Small intestine (tissue), 7 donors: ENCODE data around the gene KRT2. TPM values are rescaled to one million over a fixed set of nuclear protein-coding genes. Genes with fewer than 3 reads are reported as not detected.
"Not testable (repeated sequence)": the region's sequence is repeated elsewhere in the genome, so short reads cannot be mapped to it uniquely, and the experiment has no call there.

Source experiments
- DNase-seq, 2 donors: peaks; one replicate each; pipeline versions ENCODE4 v3.0.0 to v3.0.0-alpha.2; 2013
- FAIRE-seq: peaks from 2 replicates; lab custom pipeline; 2012; peaks lifted over from hg19 to GRCh38; lab: Jason Lieb, UNC
- H3K27ac ChIP-seq, 3 donors: one replicate each; pipeline ENCODE4 v1.5.1; 2013; ENCODE audit warnings: low read length in 2 of 3, mild to moderate bottlenecking in 2 of 3, control low read depth in 1 of 3, inconsistent platforms in 1 of 3, low read depth in 1 of 3, moderate library complexity in 1 of 3
- H3K27me3 ChIP-seq, 3 donors: one replicate each; pipeline ENCODE4 v1.6.1; 2013; ENCODE audit warnings: low read length in 3 of 3, inconsistent platforms in 1 of 3; ENCODE audit not compliant: control insufficient read depth in 3 of 3, insufficient read depth in 3 of 3
- H3K36me3 ChIP-seq, 3 donors: one replicate each; pipeline ENCODE4 v1.6.1; 2013; ENCODE audit warnings: low read length in 3 of 3, inconsistent platforms in 1 of 3, low read depth in 1 of 3, mild to moderate bottlenecking in 1 of 3, moderate library complexity in 1 of 3; ENCODE audit not compliant: control insufficient read depth in 3 of 3, insufficient read depth in 2 of 3
- H3K4me1 ChIP-seq, 3 donors: one replicate each; pipeline ENCODE4 v1.6.1; 2013; ENCODE audit warnings: low read length in 2 of 3, inconsistent platforms in 1 of 3, low read depth in 1 of 3, mild to moderate bottlenecking in 1 of 3, moderate library complexity in 1 of 3; ENCODE audit not compliant: control insufficient read depth in 3 of 3, insufficient read depth in 2 of 3
- H3K4me3 ChIP-seq, 3 donors: one replicate each; pipeline ENCODE4 v1.5.1; 2013; ENCODE audit warnings: low read length in 3 of 3, control low read depth in 1 of 3, inconsistent platforms in 1 of 3, low read depth in 1 of 3, mild to moderate bottlenecking in 1 of 3, moderate library complexity in 1 of 3
- H3K9me3 ChIP-seq, 2 donors: one replicate each; pipeline ENCODE4 v1.6.1; 2013; ENCODE audit warnings: low read depth in 1 of 2, low read length in 1 of 2; ENCODE audit not compliant: control insufficient read depth in 2 of 2, insufficient read depth in 1 of 2
- WGBS, 3 donors: extraction: QIAGEN DNeasy Blood & Tissue Kit; methylation state at CpG; one replicate each; pipeline ENCODE4 v1.1.7; 2013; 5-methylcytosine and 5-hydroxymethylcytosine counted together
- polyA plus RNA-seq, 4 donors: library from polyadenylated mRNA; stranded (reverse) in 3 of 4; unstranded in 1 of 4; fragments of 200-250 nt in 3 of 4; fragments of 120-200 nt in 1 of 4; gene quantifications; one replicate each; pipeline versions ENCODE4 v1.2.1 to v1.2.3, GENCODE V29; 2013
- donor health status: healthy with polysubstance abuse.
- donor health status: control.
- donor health status: control.
- donor health status: Bipolar disorder and iron deficiency.
- donor health status: healthy.

Gene KRT2
- polyA plus RNA-seq, 4 donors, result 1.1 to 2.2 (median 1.1) TPM; not detected in 1

DNA sequence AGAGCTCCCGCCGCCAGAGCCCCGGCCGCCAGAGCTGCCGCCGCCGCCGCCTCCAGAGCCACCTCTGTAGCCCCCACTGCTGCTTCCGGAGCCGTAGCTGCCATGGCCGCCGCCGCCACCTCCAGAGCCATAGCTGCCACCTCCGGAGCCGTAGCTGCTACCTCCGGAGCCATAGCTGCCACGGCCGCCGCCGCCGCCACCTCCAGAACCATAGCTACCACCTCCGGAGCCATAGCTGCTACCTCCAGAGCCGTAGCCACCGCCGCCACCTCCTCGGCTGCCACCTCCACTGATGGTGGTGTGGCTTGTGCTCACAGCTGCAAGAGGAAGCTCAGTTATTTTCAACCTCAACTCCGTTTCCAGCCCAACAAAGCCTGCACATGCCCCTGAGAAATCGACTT is 23.3 kb upstream of the KRT2 start:
- no peak for FAIRE-seq

GRCh38 chr12:52674433-52674775 is 22.4 kb upstream of the KRT2 start:
- Histone ChIP-seq H3K4me3 (no peak overlapping the region), H3K27ac (no peak overlapping the region), H3K9me3 (no peaks in the 10 kb centered on the region), H3K27me3 (peaks cover 0 to 11% (median 0%) of the 10 kb centered on the region in 3 donors), H3K36me3 (no peaks in the 10 kb centered on the region), H3K4me1 (peaks cover 0 to 3% (median 0%) of the 10 kb centered on the region in 3 donors)
- WGBS, 3 donors, result 90 to 93% (median 92%) methylated on average over 4 of the region's 4 CpGs
- DNase-seq (no peak), FAIRE-seq (no peak)

More for the DNA sequence above, 23.3 kb upstream of the KRT2 start:
- Histone ChIP-seq H3K36me3 (no peaks in the 10 kb centered on the region), H3K4me1 (peaks cover 0 to 3% (median 0%) of the 10 kb centered on the region in 3 donors), H3K27ac (no peak overlapping the region), H3K27me3 (peaks cover 0 to 20% (median 0%) of the 10 kb centered on the region in 3 donors), H3K9me3 (no peaks in the 10 kb centered on the region), H3K4me3 (no peak overlapping the region)
- no peak for DNase-seq
- 93 to 98% (median 95%) methylated on average over 25 to 28 of the region's 28 CpGs for WGBS, 3 donors

GRCh38 chr12:52673713-52674432 is 21.9 kb upstream of the KRT2 start:
- DNase-seq (no peak), FAIRE-seq (no peak)
- Histone ChIP-seq H3K4me3 (no peak overlapping the region), H3K27ac (no peak overlapping the region), H3K9me3 (no peaks in the 10 kb centered on the region), H3K4me1 (peaks cover 0 to 3% (median 0%) of the 10 kb centered on the region in 3 donors), H3K27me3 (peaks cover 0 to 8% (median 0%) of the 10 kb centered on the region in 3 donors), H3K36me3 (no peaks in the 10 kb centered on the region)
- WGBS, 3 donors, result 50 to 69% (median 69%) methylated on average over 3 of the region's 3 CpGs

DNA sequence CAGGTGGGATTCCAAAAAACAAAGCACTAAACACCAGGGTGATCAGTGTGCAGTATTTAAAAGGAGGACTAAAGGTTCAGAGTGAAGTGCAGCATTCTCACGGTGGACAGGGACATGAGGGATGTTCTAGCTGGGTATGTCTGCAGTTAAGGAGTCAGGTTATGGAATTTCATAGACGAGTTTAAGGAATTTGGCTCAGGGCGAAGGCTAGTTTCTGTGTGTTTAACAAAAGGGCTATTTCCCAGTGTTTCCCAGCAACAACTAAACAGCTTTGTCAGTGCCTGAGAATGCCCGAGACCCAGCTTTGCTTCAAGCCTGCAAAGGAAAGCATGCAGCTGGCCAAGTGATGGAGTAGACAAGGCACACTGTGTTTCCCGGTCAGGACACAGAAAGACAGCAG is 21.2 kb upstream of the KRT2 start:
- Histone ChIP-seq H3K27me3 (peaks cover 0 to 8% (median 0%) of the 10 kb centered on the region in 3 donors), H3K27ac (no peak overlapping the region), H3K4me3 (no peak overlapping the region), H3K36me3 (no peaks in the 10 kb centered on the region), H3K9me3 (no peaks in the 10 kb centered on the region), H3K4me1 (peaks cover 0 to 3% (median 0%) of the 10 kb centered on the region in 3 donors)
- WGBS, 3 donors, result 59 to 74% (median 68%) methylated on average over 5 of the region's 5 CpGs
- FAIRE-seq (no peak), DNase-seq (no peak)

- Histone ChIP-seq H3K27me3 (peaks cover 0 to 7% (median 0%) of the 10 kb centered on the region in 3 donors), H3K36me3 (no peaks in the 10 kb centered on the region), H3K27ac (no peak overlapping the region), H3K9me3 (no peaks in the 10 kb centered on the region), H3K4me3 (no peak overlapping the region), H3K4me1 (peaks cover 0 to 5% (median 0%) of the 10 kb centered on the region in 3 donors)
- no peak for FAIRE-seq
- 63 to 85% (median 72%) methylated on average over 2 of the region's 2 CpGs for WGBS, 3 donors
- DNase-seq, result no peak
These were observed 20.4 kb upstream of the KRT2 start for GRCh38 chr12:52672321-52672933.

DNA sequence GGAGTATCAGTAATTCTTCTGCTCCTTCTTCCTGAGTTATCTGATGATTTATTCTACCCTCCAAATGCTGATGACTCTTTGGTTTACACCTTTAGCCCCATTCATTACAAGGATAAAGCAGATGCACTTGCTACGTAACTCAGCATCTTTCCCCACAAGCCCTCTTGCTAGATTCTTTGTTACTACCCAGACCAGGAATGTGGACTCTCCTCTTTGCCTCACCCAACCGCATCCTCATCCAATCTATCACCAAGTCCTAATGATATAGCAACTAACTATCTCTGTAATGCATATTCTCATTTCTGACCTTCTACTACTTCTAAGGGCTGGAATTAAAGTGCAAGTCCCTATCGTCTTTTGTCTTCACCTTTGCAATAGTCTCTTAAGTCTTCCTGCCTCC is 18.9 kb upstream of the KRT2 start:
- no peak for DNase-seq
- no peak for FAIRE-seq
- H3K9me3 ChIP-seq, result no peaks in the 10 kb centered on the region
- 90 to 94% (median 91%) methylated on average over 3 of the region's 3 CpGs for WGBS, 3 donors
- peaks cover 0 to 6% (median 5%) of the 10 kb centered on the region in 3 donors for H3K4me1 ChIP-seq
- H3K27ac ChIP-seq, result no peak overlapping the region
- peaks cover 0 to 7% (median 0%) of the 10 kb centered on the region in 3 donors for H3K27me3 ChIP-seq
- no peaks in the 10 kb centered on the region for H3K36me3 ChIP-seq
- no peak overlapping the region for H3K4me3 ChIP-seq

DNA sequence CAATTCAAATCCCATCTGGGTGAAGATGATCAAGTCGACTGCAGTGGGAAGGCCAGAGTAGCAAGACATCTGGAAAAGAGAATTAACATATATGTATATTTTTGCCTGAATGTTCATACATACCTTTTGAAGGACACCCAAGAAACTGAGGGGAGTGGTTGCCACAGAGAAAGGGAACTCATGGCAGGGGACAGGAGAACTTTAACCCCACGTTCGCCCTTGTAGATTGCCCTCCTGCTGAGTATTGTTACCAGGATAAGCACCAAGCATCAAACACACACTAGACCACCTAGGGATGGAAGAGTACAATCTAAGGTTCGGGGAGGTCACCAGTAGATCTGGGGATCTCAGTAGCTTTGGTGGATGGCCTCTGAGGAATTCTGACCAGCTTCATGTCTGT is 18.5 kb upstream of the KRT2 start:
- WGBS, 3 donors, result 84 to 88% (median 86%) methylated on average over 4 of the region's 4 CpGs
- H3K9me3 ChIP-seq, result no peaks in the 10 kb centered on the region
- peaks cover 0 to 8% (median 5%) of the 10 kb centered on the region in 3 donors for H3K4me1 ChIP-seq
- H3K36me3 ChIP-seq, result no peaks in the 10 kb centered on the region
- FAIRE-seq (no peak), DNase-seq (no peak)
- no peak overlapping the region for H3K27ac ChIP-seq
- no peak overlapping the region for H3K4me3 ChIP-seq
- H3K27me3 ChIP-seq, result peaks cover 0 to 7% (median 0%) of the 10 kb centered on the region in 3 donors

- H3K4me3 ChIP-seq, FAIRE-seq, DNase-seq, H3K4me1 ChIP-seq, H3K9me3 ChIP-seq, H3K27ac ChIP-seq, H3K36me3 ChIP-seq, H3K27me3 ChIP-seq: not testable (repeated sequence)
- 85 to 100% (median 97%) methylated on average over 3 of the region's 3 CpGs for WGBS, 3 donors
These were observed 17.9 kb upstream of the KRT2 start for GRCh38 chr12:52669941-52670340.
